Activated naive CD8-positive, alpha-beta T cell treated with anti-CD3 and anti-CD28 coated beads, Interleukin-2, amount 10 ng/mL, durations not matched to agents 7 days and 5 days (primary cell): ENCODE results near the gene ITPK1. TPM values are rescaled to one million over a fixed set of nuclear protein-coding genes. Genes with fewer than 3 reads are reported as not detected.

Experiments
- ATAC-seq: fragments of 150-1000 bp; cut with Tn5 transposase; one replicate; pipeline ENCODE4 v1.10.0; 2021; ENCODE audit warnings: low read depth, moderate library complexity
- POLR2A ChIA-PET: fragments of 350-600 bp; sonication (Branson Sonifier 250); formaldehyde crosslinking; loops from one replicate; lab custom pipeline; 2021; ENCODE audit warnings: antibody characterized with exemption; lab: Charles Lee
- DNase-seq: peaks from one replicate; pipeline ENCODE4 v3.0.0; 2021
- H3K27ac Mint-ChIP-seq: one replicate; pipeline ENCODE4 v1.8.0; 2022; ENCODE audit warnings: mild to moderate bottlenecking, mixed read lengths
- H3K27me3 Mint-ChIP-seq: one replicate; pipeline ENCODE4 v1.8.0; 2022; ENCODE audit warnings: mild to moderate bottlenecking, moderate library complexity, mixed read lengths
- H3K36me3 Mint-ChIP-seq: one replicate; pipeline ENCODE4 v1.8.0; 2021; ENCODE audit warnings: mild to moderate bottlenecking, mixed read lengths
- H3K4me1 Mint-ChIP-seq: one replicate; pipeline ENCODE4 v1.8.0; 2021; ENCODE audit warnings: mixed read lengths
- H3K4me3 Mint-ChIP-seq: one replicate; pipeline ENCODE4 v1.8.0; 2022; ENCODE audit warnings: mild to moderate bottlenecking, moderate library complexity, mixed read lengths
- H3K9me3 Mint-ChIP-seq: one replicate; pipeline ENCODE4 v1.8.0; 2021; ENCODE audit warnings: mixed read lengths
- total RNA-seq, 2 experiments: library from RNA; stranded (reverse); gene quantifications; one replicate each; pipeline ENCODE4 v1.2.3, GENCODE V29; 2021

Gene ITPK1
- total RNA-seq, 2 experiments from 2014 or later = 89.5 to 94.1 TPM

- no peak for DNase-seq
- H3K36me3 Mint-ChIP-seq = peaks cover 5% of the 10 kb centered on the region
- POLR2A ChIA-PET = no interaction called here
- H3K4me3 Mint-ChIP-seq = no peak overlapping the region
- no peaks in the 10 kb centered on the region for H3K27me3 Mint-ChIP-seq
- no peak for ATAC-seq
- H3K4me1 Mint-ChIP-seq = peaks cover 25% of the 10 kb centered on the region
- no peaks in the 10 kb centered on the region for H3K9me3 Mint-ChIP-seq
- peak overlapping the region; percentile 16 for H3K27ac Mint-ChIP-seq
Measured at GRCh38 chr14:93056166-93056839, 59.4 kb downstream of the ITPK1 start.

GRCh38 chr14:93055651-93056115 is 60.0 kb downstream of the ITPK1 start:
- Mint-ChIP-seq H3K36me3 (peaks cover 5% of the 10 kb centered on the region), H3K4me1 (peaks cover 20% of the 10 kb centered on the region), H3K4me3 (no peak overlapping the region), H3K27ac (no peak overlapping the region), H3K9me3 (no peaks in the 10 kb centered on the region), H3K27me3 (no peaks in the 10 kb centered on the region)
- POLR2A ChIA-PET = no interaction called here
- no peak for DNase-seq
- no peak for ATAC-seq

GRCh38 chr14:93054876-93055275 is 60.8 kb downstream of the ITPK1 start:
- POLR2A ChIA-PET = interaction anchor here (1.2 kb wide), 1 partner anchor 60 kb away, joined by 5 read pairs; no protein-coding TSS in a partner anchor
- H3K4me3 Mint-ChIP-seq = no peak overlapping the region
- ATAC-seq = no peak
- H3K9me3 Mint-ChIP-seq = no peaks in the 10 kb centered on the region
- no peak overlapping the region for H3K27ac Mint-ChIP-seq
- DNase-seq = no peak
- no peaks in the 10 kb centered on the region for H3K27me3 Mint-ChIP-seq
- peaks cover 12% of the 10 kb centered on the region for H3K4me1 Mint-ChIP-seq
- H3K36me3 Mint-ChIP-seq = peaks cover 5% of the 10 kb centered on the region

- POLR2A ChIA-PET = interaction anchor here (1.2 kb wide), 1 partner anchor 61 kb away, joined by 5 read pairs; no protein-coding TSS in a partner anchor
- ATAC-seq = no peak
Measured at GRCh38 chr14:93054006-93054405, 61.7 kb downstream of the ITPK1 start.

GRCh38 chr14:93051600-93052546 is 63.9 kb downstream of the ITPK1 start:
- H3K9me3 Mint-ChIP-seq = no peaks in the 10 kb centered on the region
- POLR2A ChIA-PET = no interaction called here
- H3K4me3 Mint-ChIP-seq = no peak overlapping the region
- no peaks in the 10 kb centered on the region for H3K27me3 Mint-ChIP-seq
- ATAC-seq (no peak), DNase-seq (no peak)
- no peak overlapping the region for H3K27ac Mint-ChIP-seq
- peaks cover 11% of the 10 kb centered on the region for H3K4me1 Mint-ChIP-seq
- H3K36me3 Mint-ChIP-seq = peaks cover 16% of the 10 kb centered on the region

More at GRCh38 chr14:93054006-93054405, 61.7 kb downstream of the ITPK1 start:
- H3K9me3 Mint-ChIP-seq = no peaks in the 10 kb centered on the region
- H3K27me3 Mint-ChIP-seq = no peaks in the 10 kb centered on the region
- H3K4me3 Mint-ChIP-seq = no peak overlapping the region
- no peak for DNase-seq
- H3K4me1 Mint-ChIP-seq = peaks cover 15% of the 10 kb centered on the region
- H3K27ac Mint-ChIP-seq = no peak overlapping the region
- peaks cover 10% of the 10 kb centered on the region for H3K36me3 Mint-ChIP-seq

- Mint-ChIP-seq H3K4me1 (peaks cover 14% of the 10 kb centered on the region), H3K36me3 (peaks cover 20% of the 10 kb centered on the region), H3K27ac (no peak overlapping the region), H3K9me3 (no peaks in the 10 kb centered on the region), H3K27me3 (no peaks in the 10 kb centered on the region), H3K4me3 (no peak overlapping the region)
- DNase-seq = no peak
- ATAC-seq = no peak
- POLR2A ChIA-PET = no interaction called here
Measured at GRCh38 chr14:93050761-93051160, 65.0 kb downstream of the ITPK1 start.

GRCh38 chr14:93049867-93050331 is 65.8 kb downstream of the ITPK1 start:
- peak overlapping the region; percentile 40 for H3K27ac Mint-ChIP-seq
- H3K4me1 Mint-ChIP-seq = peaks cover 13% of the 10 kb centered on the region
- ATAC-seq = no peak
- H3K36me3 Mint-ChIP-seq = peaks cover 17% of the 10 kb centered on the region
- no peaks in the 10 kb centered on the region for H3K27me3 Mint-ChIP-seq
- H3K4me3 Mint-ChIP-seq = no peak overlapping the region
- no peaks in the 10 kb centered on the region for H3K9me3 Mint-ChIP-seq
- DNase-seq = no peak
- POLR2A ChIA-PET = interaction anchor here (0.6 kb wide), 1 partner anchor 169 kb away, joined by 3 read pairs; no protein-coding TSS in a partner anchor

- no peak for DNase-seq
- Mint-ChIP-seq H3K36me3 (peaks cover 17% of the 10 kb centered on the region), H3K27ac (peak overlapping the region; percentile 40), H3K4me1 (peaks cover 16% of the 10 kb centered on the region), H3K4me3 (no peak overlapping the region), H3K27me3 (no peaks in the 10 kb centered on the region), H3K9me3 (no peaks in the 10 kb centered on the region)
- POLR2A ChIA-PET = no interaction called here
- no peak for ATAC-seq
Measured at GRCh38 chr14:93049315-93049714, 66.4 kb downstream of the ITPK1 start.

GRCh38 chr14:93048843-93049242 is 66.9 kb downstream of the ITPK1 start:
- no peak for ATAC-seq
- H3K36me3 Mint-ChIP-seq = peaks cover 17% of the 10 kb centered on the region
- H3K27me3 Mint-ChIP-seq = no peaks in the 10 kb centered on the region
- no peak overlapping the region for H3K4me3 Mint-ChIP-seq
- H3K27ac Mint-ChIP-seq = peak overlapping the region; percentile 33
- POLR2A ChIA-PET = no interaction called here
- no peaks in the 10 kb centered on the region for H3K9me3 Mint-ChIP-seq
- no peak for DNase-seq
- peaks cover 20% of the 10 kb centered on the region for H3K4me1 Mint-ChIP-seq

GRCh38 chr14:93047661-93048060 is 68.1 kb downstream of the ITPK1 start:
- Mint-ChIP-seq H3K4me1 (peaks cover 28% of the 10 kb centered on the region), H3K27ac (no peak overlapping the region), H3K36me3 (peaks cover 19% of the 10 kb centered on the region), H3K27me3 (no peaks in the 10 kb centered on the region), H3K4me3 (no peak overlapping the region), H3K9me3 (no peaks in the 10 kb centered on the region)
- POLR2A ChIA-PET = interaction anchor here (0.7 kb wide), 1 partner anchor 13 kb away, joined by 3 read pairs; no protein-coding TSS in a partner anchor
- ATAC-seq (no peak), DNase-seq (no peak)

- DNase-seq = no peak
- H3K4me3 Mint-ChIP-seq = no peak overlapping the region
- H3K9me3 Mint-ChIP-seq = no peaks in the 10 kb centered on the region
- POLR2A ChIA-PET = no interaction called here
- no peak for ATAC-seq
- peaks cover 19% of the 10 kb centered on the region for H3K36me3 Mint-ChIP-seq
- H3K4me1 Mint-ChIP-seq = peaks cover 33% of the 10 kb centered on the region
- no peaks in the 10 kb centered on the region for H3K27me3 Mint-ChIP-seq
- H3K27ac Mint-ChIP-seq = no peak overlapping the region
Measured at GRCh38 chr14:93047157-93047556, 68.6 kb downstream of the ITPK1 start.

- Mint-ChIP-seq H3K36me3 (peaks cover 19% of the 10 kb centered on the region), H3K4me3 (no peak overlapping the region), H3K27me3 (no peaks in the 10 kb centered on the region), H3K9me3 (no peaks in the 10 kb centered on the region), H3K27ac (no peak overlapping the region), H3K4me1 (peaks cover 38% of the 10 kb centered on the region)
- no peak for ATAC-seq
- DNase-seq = no peak
- POLR2A ChIA-PET = no interaction called here
Measured at GRCh38 chr14:93046705-93047050, 69.0 kb downstream of the ITPK1 start.

GRCh38 chr14:93045965-93046704 is 69.6 kb downstream of the ITPK1 start:
- H3K9me3 Mint-ChIP-seq = no peaks in the 10 kb centered on the region
- H3K27me3 Mint-ChIP-seq = no peaks in the 10 kb centered on the region
- H3K4me1 Mint-ChIP-seq = peaks cover 42% of the 10 kb centered on the region
- DNase-seq (no peak), ATAC-seq (no peak)
- H3K27ac Mint-ChIP-seq = peak overlapping the region; percentile 72
- POLR2A ChIA-PET = no interaction called here
- no peak overlapping the region for H3K4me3 Mint-ChIP-seq
- peaks cover 19% of the 10 kb centered on the region for H3K36me3 Mint-ChIP-seq
